Neural cell (in vitro differentiated cells): ENCODE measurements around the gene TMLHE. TPM values are rescaled to one million over a fixed set of nuclear protein-coding genes. Genes with fewer than 3 reads are reported as not detected.
"Not testable (repeated sequence)": the region's sequence is repeated elsewhere in the genome, so short reads cannot be mapped to it uniquely, and the experiment has no call there.

ENCODE experiments used
- H2AFZ ChIP-seq: fragments of 200-600, 300-800 bp; sonication (generic), shearing (Covaris generic); 2 replicates; pipeline ENCODE4 v1.6.0; 2014; ENCODE audit warnings: low read depth, mild to moderate bottlenecking, antibody characterized with exemption, low read length, moderate library complexity
- H3F3A ChIP-seq: fragments of 200-600 bp; shearing (Covaris generic); 2 replicates; pipeline ENCODE4 v1.6.1; 2016; ENCODE audit warnings: mild to moderate bottlenecking, moderate library complexity, mixed read lengths, antibody characterized with exemption, low read length; ENCODE audit not compliant: insufficient read depth, poor library complexity, severe bottlenecking
- H3K27ac ChIP-seq: fragments of 200-600, 300-800 bp; sonication (generic), shearing (Covaris generic); 2 replicates; pipeline ENCODE4 v1.5.1; 2014; ENCODE audit warnings: mild to moderate bottlenecking, low read length, moderate library complexity
- H3K27me3 ChIP-seq: fragments of 300-800, 200-600 bp; sonication (generic), shearing (Covaris generic); 2 replicates; pipeline ENCODE4 v1.6.0; 2014; ENCODE audit warnings: mild to moderate bottlenecking, low read depth, low read length, moderate library complexity; ENCODE audit not compliant: insufficient read depth
- H3K36me3 ChIP-seq: fragments of 300-800, 200-600 bp; sonication (generic), shearing (Covaris generic); 2 replicates; pipeline ENCODE4 v1.5.1; 2014; ENCODE audit warnings: mild to moderate bottlenecking, antibody characterized with exemption, low read length, moderate library complexity; ENCODE audit not compliant: insufficient read depth
- H3K4me2 ChIP-seq: fragments of 300-800, 200-600 bp; sonication (generic), shearing (Covaris generic); 2 replicates; pipeline ENCODE4 v1.6.0; 2014; ENCODE audit warnings: mild to moderate bottlenecking, low read length
- H3K4me3 ChIP-seq: fragments of 300-800, 200-600 bp; sonication (generic), shearing (Covaris generic); 2 replicates; pipeline ENCODE4 v1.5.1; 2014; ENCODE audit warnings: mild to moderate bottlenecking, low read length, moderate library complexity
- H3K79me2 ChIP-seq: fragments of 200-600 bp; shearing (Covaris generic); replicated peaks from 2 replicates; pipeline ENCODE4 v1.6.0; 2014; ENCODE audit warnings: mild to moderate bottlenecking, low read length, moderate library complexity; ENCODE audit not compliant: insufficient read depth
- H3K9ac ChIP-seq: fragments of 300-800, 200-600 bp; sonication (generic), shearing (Covaris generic); 2 replicates; pipeline ENCODE4 v1.6.1; 2016; ENCODE audit warnings: mild to moderate bottlenecking, low read length, mixed read lengths
- H3K9me2 ChIP-seq: fragments of 200-600 bp; shearing (Covaris generic); 2 replicates; pipeline ENCODE4 v1.6.1; 2016; ENCODE audit warnings: mild to moderate bottlenecking, low read length, mixed read lengths; ENCODE audit not compliant: insufficient read depth
- H3K9me3 ChIP-seq: fragments of 200-600, 300-800 bp; sonication (generic), shearing (Covaris generic); 2 replicates; pipeline ENCODE4 v1.6.1; 2016; ENCODE audit warnings: mild to moderate bottlenecking, mixed run types, low read length, moderate library complexity, mixed read lengths
- H4K20me1 ChIP-seq: fragments of 200-600 bp; shearing (Covaris generic); 2 replicates; pipeline ENCODE4 v1.6.1; 2016; ENCODE audit warnings: mild to moderate bottlenecking, mixed run types; ENCODE audit not compliant: insufficient read depth
- EP300 ChIP-seq: fragments of 450-650 bp; conservative IDR thresholded peaks from 2 replicates; pipeline ENCODE4 v1.6.1; 2014; ENCODE audit warnings: antibody characterized with exemption, mild to moderate bottlenecking, moderate library complexity; ENCODE audit not compliant: poor library complexity, severe bottlenecking
- EZH2 ChIP-seq: fragments of 200-600, 300-800 bp; shearing (Covaris generic), sonication (generic); IDR thresholded peaks from 2 replicates; pipeline ENCODE4 v1.6.1; 2014; ENCODE audit warnings: antibody characterized with exemption, low read length, borderline replicate concordance, mild to moderate bottlenecking; ENCODE audit not compliant: insufficient read depth, poor library complexity, severe bottlenecking
- MXI1 ChIP-seq: fragments of 450-650 bp; conservative IDR thresholded peaks from 2 replicates; pipeline ENCODE4 v1.6.1; 2014; ENCODE audit warnings: antibody characterized with exemption, mild to moderate bottlenecking; ENCODE audit not compliant: poor library complexity, severe bottlenecking
- POLR2AphosphoS5 ChIP-seq: IDR thresholded peaks from 2 replicates; pipeline ENCODE4 v1.6.1; 2012
- RAD21 ChIP-seq: fragments of 450-650 bp; conservative IDR thresholded peaks from 2 replicates; pipeline ENCODE4 v1.6.1; 2014; ENCODE audit warnings: antibody characterized with exemption, mild to moderate bottlenecking, moderate library complexity
- REST ChIP-seq: IDR thresholded peaks from 2 replicates; pipeline ENCODE4 v1.6.1; 2012; ENCODE audit warnings: borderline replicate concordance
- SMC3 ChIP-seq: fragments of 450-650 bp; conservative IDR thresholded peaks from 2 replicates; pipeline ENCODE4 v1.6.1; 2014; ENCODE audit warnings: antibody characterized with exemption, mild to moderate bottlenecking, moderate library complexity; ENCODE audit not compliant: poor library complexity
- TAF1 ChIP-seq: IDR thresholded peaks from 2 replicates; pipeline ENCODE4 v1.6.1; 2012; ENCODE audit warnings: low read depth
- polyA plus RNA-seq: library from polyadenylated mRNA; depleted of rRNA; stranded (reverse); fragments of >200 nt; gene quantifications from 2 replicates; pipeline ENCODE4 v1.2.3, GENCODE V29; 2014
- TF ChIP-seq, protein P1 (sequence below): fragments of 450-650 bp; IDR thresholded peaks from 2 replicates; pipeline ENCODE4 v1.5.1; 2014; ENCODE audit warnings: antibody characterized with exemption, mild to moderate bottlenecking, moderate library complexity; ENCODE audit not compliant: poor library complexity, severe bottlenecking

The TMLHE gene
- polyA plus RNA-seq, 1 donor from 2014 or later = 3.8 TPM

DNA sequence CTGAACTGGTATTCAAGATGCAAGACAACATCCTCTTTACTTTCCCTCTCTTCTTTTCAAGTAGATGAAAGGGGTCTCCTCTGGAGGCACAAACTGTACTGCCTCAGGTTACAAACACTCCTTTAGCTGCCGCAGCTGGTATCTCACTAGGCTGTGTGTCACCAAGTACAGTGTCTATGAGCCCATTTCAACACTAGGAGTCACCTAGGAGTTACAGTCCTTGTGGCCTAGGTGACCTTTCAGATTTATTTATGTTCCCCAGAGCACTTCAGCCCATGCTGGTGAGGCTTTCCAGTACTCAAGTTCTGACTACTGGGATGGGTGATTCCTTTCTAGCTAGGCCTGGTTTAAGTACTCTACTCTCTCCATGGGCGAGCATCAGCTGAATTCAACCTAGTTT lies 32.4 kb upstream of the TMLHE start:
- TF ChIP-seq SMC3 (no peak), EP300 (no peak), MXI1 (no peak), TAF1 (no peak)
- no peak overlapping the region for H3K4me3 ChIP-seq
- no peaks in the 10 kb centered on the region for H3F3A ChIP-seq
- no peak overlapping the region for H3K27ac ChIP-seq
- no peak overlapping the region for H2AFZ ChIP-seq
- no peaks in the 10 kb centered on the region for H4K20me1 ChIP-seq
- no peak overlapping the region for H3K4me2 ChIP-seq
- H3K79me2 ChIP-seq = no peaks in the 10 kb centered on the region
- H3K9ac ChIP-seq = no peak overlapping the region
- no peaks in the 10 kb centered on the region for H3K9me3 ChIP-seq
- no peaks in the 10 kb centered on the region for H3K27me3 ChIP-seq
- no peaks in the 10 kb centered on the region for H3K9me2 ChIP-seq
- no peaks in the 10 kb centered on the region for H3K36me3 ChIP-seq

GRCh38 chrX:155643240-155643639 lies 30.5 kb upstream of the TMLHE start:
- TF ChIP-seq MXI1 = no peak
- no peak for TF ChIP-seq TAF1
- TF ChIP-seq REST = no peak
- Histone ChIP-seq H3K36me3 (no peaks in the 10 kb centered on the region), H3K27ac (no peak overlapping the region), H3K4me2 (no peak overlapping the region), H3K9me3 (no peaks in the 10 kb centered on the region), H3K9ac (no peak overlapping the region), H3F3A (no peaks in the 10 kb centered on the region), H3K4me3 (no peak overlapping the region), H4K20me1 (no peaks in the 10 kb centered on the region), H2AFZ (no peak overlapping the region), H3K9me2 (no peaks in the 10 kb centered on the region), H3K79me2 (no peaks in the 10 kb centered on the region), H3K27me3 (no peaks in the 10 kb centered on the region)

- H3F3A ChIP-seq, H2AFZ ChIP-seq, H3K27me3 ChIP-seq, H3K27ac ChIP-seq, H3K79me2 ChIP-seq, H3K36me3 ChIP-seq, H3K9me3 ChIP-seq, H3K9me2 ChIP-seq, H4K20me1 ChIP-seq, H3K4me3 ChIP-seq, H3K9ac ChIP-seq, H3K4me2 ChIP-seq: not testable (repeated sequence)
These were observed 28.6 kb upstream of the TMLHE start for GRCh38 chrX:155641371-155641770.

DNA sequence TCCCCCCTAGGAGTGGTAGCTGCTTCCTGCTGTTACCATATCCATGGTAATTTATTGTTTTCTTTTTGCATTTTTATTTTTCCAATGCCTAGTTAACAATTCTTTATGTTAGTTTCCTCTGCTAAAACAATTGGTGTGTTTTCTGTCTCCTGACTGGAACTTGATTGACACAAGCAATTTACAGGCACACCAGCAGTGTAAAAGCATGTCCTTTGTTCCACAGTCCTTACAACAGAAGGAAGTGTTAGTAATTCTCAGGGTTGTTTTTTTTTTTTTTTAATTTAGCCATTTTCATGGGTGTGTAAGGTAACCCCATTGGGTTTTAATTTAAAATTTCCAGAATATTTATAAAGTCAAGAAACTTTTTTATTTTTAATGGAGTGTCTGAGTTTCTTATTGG lies 25.0 kb upstream of the TMLHE start:
- H3K9ac ChIP-seq = no peak overlapping the region
- H3K27me3 ChIP-seq = no peaks in the 10 kb centered on the region
- no peak overlapping the region for H2AFZ ChIP-seq
- H3K4me3 ChIP-seq = no peak overlapping the region
- no peaks in the 10 kb centered on the region for H3K36me3 ChIP-seq
- no peak overlapping the region for H3K4me2 ChIP-seq
- H4K20me1 ChIP-seq = no peaks in the 10 kb centered on the region
- no peaks in the 10 kb centered on the region for H3K9me2 ChIP-seq
- H3K27ac ChIP-seq = no peak overlapping the region
- H3K79me2 ChIP-seq = no peaks in the 10 kb centered on the region
- no peak for TF ChIP-seq SMC3
- TF ChIP-seq REST = no peak
- no peak for TF ChIP-seq TAF1
- TF ChIP-seq EP300 = no peak
- TF ChIP-seq MXI1 = no peak
- TF ChIP-seq, protein P1, sequence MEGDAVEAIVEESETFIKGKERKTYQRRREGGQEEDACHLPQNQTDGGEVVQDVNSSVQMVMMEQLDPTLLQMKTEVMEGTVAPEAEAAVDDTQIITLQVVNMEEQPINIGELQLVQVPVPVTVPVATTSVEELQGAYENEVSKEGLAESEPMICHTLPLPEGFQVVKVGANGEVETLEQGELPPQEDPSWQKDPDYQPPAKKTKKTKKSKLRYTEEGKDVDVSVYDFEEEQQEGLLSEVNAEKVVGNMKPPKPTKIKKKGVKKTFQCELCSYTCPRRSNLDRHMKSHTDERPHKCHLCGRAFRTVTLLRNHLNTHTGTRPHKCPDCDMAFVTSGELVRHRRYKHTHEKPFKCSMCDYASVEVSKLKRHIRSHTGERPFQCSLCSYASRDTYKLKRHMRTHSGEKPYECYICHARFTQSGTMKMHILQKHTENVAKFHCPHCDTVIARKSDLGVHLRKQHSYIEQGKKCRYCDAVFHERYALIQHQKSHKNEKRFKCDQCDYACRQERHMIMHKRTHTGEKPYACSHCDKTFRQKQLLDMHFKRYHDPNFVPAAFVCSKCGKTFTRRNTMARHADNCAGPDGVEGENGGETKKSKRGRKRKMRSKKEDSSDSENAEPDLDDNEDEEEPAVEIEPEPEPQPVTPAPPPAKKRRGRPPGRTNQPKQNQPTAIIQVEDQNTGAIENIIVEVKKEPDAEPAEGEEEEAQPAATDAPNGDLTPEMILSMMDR = no peak
- no peak for TF ChIP-seq RAD21
- no peak for TF ChIP-seq POLR2AphosphoS5
- TF ChIP-seq EZH2 = no peak
- no peaks in the 10 kb centered on the region for H3K9me3 ChIP-seq
- H3F3A ChIP-seq = no peaks in the 10 kb centered on the region
